GM19397 (cell line): ENCODE measurements around the gene RABGAP1.

Source experiments
- ATAC-seq: cut with Tn5 transposase; IDR thresholded peaks from one replicate; pipeline ENCODE4 v1.9.1; 2021; ENCODE audit warnings: mild to moderate bottlenecking, moderate library complexity; ENCODE audit not compliant: unreplicated experiment

The RABGAP1 gene

DNA sequence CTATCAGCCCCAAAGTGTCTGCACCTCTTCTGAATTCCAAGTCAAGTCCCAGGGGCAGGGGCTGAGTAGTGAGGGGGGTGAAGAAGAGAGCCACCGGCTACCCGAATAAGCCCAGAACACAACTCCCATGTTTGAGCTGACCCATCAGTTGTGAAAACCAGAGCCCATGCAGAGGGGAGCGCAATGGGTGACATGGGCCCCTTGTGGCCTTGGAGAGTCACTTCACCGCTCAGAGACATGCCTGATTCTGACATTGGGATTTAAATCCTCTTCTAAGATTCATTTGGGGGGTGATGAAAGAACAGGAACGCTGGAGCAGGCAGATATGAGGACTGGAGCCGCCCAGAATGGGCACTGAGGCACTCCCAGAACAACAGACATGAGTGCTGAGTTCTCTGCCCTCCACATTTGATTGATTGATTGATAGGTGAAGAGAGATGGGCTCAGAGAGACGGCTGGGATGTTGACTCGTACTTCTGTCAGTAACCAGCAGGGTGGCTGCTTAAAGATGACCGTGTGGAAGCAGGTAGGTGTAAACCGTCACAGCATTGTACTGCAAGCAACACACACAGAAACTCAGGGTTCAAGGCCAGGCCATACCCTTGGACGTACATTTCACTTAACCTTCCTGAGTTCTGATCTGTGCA is 166.9 kb downstream of the RABGAP1 start:
- no peak for ATAC-seq

DNA sequence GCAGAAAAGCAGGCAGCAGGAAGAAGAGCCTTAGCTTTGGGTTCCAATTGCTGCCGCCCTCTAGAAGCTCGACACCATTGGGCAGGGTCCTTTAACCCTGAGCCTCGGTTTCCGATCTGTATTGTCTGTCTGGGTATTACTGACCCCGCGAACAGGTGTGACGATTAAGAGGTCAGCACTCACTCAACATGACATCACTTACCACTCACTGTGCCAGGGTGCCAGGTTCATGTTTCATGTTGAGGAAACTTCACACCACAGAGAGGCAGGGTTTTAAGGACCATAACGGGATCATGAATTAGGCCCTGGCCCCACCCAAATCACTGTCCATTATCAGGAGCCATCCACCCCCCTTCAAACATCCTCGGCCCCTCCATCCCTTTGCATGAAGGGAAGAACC is 168.2 kb downstream of the RABGAP1 start:
- no peak for ATAC-seq

- ATAC-seq = no peak
Observed at GRCh38 chr9:123109540-123110279, 168.9 kb downstream of the RABGAP1 start.

GRCh38 chr9:123111427-123112014 is 170.7 kb downstream of the RABGAP1 start:
- no peak for ATAC-seq

DNA sequence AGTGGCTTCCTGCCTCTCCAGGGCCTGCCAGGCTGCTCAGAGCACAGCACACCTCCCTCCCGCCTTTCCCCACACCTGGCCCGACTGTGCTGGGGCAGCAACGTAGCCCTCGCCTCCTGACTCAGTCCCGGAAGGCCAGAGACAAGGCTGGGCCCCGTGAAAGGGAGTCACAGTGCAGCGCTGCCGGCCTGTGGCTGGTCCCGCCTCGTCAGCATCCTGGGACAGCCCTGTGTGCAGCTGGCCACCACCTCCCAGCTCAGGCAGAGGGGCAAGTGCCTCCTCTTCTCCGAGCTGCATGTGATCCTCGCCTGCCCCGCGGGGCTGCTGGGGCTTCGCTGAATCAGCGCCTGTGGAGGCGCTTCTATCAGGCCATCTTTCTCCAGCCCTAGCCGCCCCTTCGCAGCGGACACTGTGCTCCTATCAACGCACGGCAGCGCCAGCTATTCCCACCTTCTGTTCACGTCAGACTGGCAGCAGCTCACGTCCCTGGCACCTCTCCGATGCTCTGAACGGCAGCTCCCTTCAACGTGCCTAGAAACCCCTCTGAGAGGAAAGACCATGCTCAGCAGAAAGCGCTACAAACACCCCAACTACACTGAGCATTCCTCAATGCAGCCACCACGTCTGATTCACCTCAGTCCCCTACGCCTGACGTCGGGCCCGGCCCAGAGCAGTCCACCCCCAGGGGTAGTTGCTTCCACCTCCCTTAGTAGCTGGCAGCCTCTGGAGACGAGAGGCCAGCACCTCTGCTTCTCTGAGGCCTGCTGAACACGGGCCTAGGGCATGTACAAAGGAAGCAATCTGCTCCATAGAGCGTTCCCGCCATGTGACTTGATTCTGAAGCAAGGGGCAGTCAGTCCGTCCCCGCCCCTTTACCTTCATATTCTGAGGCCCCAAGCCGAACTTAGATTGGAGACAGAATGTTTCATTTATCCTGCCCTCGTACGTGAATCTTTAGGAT is 171.5 kb downstream of the RABGAP1 start:
- ATAC-seq = no peak

DNA sequence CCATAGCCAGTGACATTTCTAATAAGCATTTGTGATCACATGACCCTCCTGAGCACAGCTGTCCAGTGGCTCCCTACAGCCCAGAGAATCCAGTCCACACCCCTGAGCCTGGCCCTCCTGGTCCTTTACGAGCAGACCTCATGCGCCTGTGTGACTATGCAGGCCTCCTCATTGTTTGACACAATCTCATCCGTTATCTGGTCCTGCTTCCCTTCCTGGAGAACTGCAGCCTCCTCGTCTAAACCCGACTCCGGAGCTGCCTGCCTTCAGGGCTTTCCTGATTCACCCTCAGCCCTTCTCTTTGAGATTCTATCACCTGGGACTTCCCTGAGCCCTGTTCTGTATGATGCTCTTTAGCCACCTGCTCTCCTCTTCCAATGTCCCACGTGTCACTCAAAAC is 172.4 kb downstream of the RABGAP1 start:
- ATAC-seq = no peak

DNA sequence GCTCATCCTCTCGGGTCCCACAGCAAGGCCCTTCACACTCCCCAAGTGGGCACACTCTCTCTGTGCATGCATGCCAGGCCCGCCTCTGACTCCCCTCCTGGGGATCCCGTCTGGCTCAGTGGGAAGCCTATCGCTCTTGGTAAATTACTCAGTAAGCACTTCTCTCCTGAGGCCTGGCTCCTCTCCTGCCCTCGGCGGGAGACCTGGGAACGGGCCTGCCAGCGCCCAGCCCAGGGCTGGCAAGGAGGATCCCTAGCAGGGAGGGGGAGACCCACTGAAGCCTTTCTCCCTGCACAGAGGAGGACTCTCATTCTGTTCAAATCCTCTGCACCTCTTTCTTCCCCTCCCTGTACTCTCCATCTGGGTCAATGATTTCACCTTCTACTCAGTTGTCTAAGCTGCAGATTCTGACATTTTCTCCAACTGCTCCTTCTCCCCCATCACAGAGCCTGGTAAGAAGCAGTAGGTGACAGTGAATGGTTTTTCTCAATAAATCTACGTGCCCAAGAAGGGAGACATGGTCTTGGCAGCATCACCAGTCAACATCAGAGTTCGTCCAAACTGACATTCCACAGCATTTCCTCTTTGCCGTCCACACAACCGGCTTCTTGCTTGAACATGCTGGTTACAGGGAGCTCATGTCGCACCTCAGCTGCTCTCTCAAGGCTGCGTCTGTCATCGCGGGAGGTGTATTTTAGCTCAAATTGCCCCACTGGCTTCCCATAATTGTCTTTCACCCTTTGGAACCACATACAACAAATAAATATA is 174.5 kb downstream of the RABGAP1 start:
- no peak for ATAC-seq

DNA sequence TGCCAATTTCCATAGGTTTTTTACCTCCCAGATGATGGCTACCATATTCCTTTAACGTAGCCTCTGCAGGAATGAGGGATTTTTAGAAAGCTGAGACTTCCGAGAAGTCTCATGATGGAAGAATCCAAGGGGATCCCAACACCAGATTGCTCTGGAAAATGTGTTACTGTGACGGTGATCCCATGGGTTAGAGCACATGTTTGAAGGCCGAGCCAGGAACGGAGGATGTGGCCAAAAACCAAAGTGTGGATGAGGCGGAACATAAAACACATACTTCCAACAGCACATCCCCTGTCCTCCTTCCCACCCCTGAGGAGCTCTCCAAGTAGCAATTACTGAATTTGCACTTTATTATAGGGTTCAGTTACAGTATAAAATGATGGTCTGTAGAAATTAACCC is 175.2 kb downstream of the RABGAP1 start:
- no peak for ATAC-seq

DNA sequence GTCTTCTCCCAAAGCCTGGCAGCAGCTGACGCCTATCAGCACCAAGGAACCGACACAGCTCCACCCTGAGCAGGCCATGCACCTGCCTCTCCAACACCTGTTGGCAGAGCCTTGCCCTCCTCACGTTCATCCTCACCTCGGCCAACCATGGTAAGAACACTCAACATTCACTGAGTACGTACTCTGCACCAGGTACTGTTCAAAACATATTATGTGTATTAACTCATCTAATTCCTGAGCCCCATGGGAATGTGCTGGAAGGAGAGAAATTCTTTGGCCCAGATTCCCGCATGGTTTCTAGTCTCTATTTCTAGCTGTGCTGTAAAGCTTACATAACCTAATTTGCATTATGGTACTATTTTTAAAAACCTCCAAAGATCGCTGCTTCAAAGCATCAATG is 178.7 kb downstream of the RABGAP1 start:
- no peak for ATAC-seq

DNA sequence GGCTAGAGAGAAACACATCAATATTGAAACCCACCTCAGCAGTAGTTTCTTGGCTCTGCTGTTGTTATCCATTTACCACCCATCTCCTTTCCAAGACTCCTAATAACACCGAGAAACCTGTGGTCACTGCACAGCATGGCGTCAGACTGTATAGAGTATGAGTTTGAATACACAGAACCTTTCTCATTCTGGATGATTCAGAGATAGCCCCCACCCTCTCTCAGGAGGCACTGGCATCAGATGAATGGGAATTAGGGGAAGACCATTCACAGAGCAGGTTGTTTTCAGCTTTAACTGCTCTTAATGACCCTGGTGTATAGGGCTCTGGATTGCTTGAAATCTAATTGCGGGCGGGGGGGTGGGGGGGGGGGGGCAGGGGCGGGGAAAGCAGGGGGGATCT is 179.3 kb downstream of the RABGAP1 start:
- no peak for ATAC-seq

GRCh38 chr9:123120953-123121352 is 180.1 kb downstream of the RABGAP1 start:
- ATAC-seq = no peak

- no peak for ATAC-seq
Observed at GRCh38 chr9:123121457-123121856, 180.6 kb downstream of the RABGAP1 start.

DNA sequence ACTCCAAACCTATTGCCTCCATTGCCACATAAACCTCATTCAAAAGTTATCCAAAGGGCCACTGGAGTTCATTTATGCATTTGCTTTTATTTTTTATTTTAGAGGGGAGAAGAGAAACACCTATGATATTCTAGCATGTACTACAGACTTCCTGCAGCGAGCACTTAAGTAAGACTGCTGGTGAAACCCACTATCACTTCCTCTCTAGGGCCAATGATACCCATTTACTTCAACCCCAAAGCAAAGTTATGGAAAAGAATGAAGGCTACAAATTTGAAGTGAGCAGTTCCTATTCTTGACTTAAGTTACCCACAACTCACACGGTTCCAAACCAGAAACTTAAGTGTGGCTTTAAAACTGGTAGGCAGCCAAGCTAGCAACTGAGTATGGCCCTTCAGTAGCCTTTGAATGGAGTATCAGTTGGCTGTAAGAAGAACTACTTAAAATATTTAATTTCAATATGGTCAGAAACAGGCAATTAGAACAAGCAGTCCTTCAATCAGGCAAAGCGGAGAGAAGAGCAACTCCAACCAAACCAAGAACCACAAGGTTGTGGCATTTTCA is 186.8 kb downstream of the RABGAP1 start:
- ATAC-seq = no peak

GRCh38 chr9:123128591-123128990 is 187.8 kb downstream of the RABGAP1 start:
- ATAC-seq = no peak

DNA sequence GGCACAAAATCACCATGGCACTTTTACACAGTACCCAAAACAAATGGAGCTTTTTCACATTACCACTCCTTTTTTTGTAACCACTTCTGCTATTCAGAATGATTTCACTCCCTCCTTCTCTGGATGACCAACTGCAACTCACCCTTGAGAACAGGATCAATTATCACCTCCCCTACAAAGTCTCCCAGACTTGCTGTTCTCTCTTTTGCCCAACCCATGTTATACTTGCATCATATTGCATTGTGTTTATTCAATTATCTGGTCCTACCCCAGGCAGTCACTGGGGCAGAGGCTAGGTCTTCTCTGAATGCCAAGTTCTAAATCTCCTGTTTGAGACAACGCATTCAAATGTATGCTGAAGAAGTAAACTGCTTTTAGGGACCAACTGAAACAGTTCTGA is 188.6 kb downstream of the RABGAP1 start:
- ATAC-seq = no peak

DNA sequence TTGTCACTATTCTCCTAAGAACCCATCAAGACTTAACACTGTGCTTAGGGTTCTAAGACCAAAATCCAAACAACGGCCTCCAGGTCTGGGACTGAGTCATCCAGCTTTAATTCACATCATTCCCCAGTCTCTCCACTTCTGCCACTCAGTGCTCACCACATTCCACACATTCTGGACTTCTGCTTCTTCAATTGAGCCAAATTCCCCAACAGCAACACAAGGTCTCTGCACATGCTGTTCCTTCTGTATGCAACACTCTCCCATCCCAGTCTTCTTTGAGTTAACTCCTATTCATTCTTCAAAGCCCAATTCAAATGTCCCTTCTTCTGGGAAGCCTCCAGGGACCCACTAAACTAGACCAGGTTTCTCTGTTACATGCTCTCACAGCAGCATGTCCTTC is 190.4 kb downstream of the RABGAP1 start:
- ATAC-seq = no peak

GRCh38 chr9:123131993-123132392 is 191.2 kb downstream of the RABGAP1 start:
- ATAC-seq = no peak

DNA sequence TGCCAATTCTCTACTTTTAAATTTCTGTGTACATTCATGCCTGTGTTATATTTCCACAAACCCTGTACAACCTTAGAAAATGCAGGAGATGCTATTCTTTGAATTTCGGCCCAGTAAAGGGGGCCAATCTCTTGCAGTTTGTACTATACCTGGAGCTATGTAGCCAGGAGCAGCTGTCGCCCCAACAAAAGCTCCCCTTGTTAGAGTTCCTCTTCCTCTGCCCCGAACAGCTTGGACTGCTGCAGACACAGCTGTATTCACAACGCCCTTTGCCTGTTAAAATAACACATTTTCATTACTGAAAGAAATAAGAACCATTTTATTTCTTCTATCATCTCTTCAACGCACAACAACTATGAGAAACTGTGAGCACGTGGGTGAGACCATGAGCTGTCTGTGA is 191.9 kb downstream of the RABGAP1 start:
- ATAC-seq = no peak

DNA sequence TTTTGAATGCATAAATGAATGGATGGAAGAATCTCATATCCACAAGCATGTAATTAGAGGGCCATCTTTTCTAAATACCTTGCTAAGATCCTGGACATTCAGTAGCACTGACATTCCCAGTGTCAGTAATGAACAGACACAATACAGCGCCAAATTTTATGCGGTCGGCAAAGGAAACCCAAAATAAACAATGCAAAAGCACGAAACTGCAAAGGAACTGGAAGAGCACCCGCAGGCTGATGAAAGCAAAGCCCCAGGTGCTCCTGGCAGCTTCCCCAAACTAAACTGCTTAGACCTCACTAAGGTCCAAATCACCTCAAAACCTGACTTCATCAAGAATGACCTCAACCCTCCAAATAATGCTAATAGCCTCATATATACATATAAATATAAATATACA is 194.6 kb downstream of the RABGAP1 start:
- ATAC-seq = no peak

- ATAC-seq = no peak
Observed at GRCh38 chr9:123138163-123138562, 197.3 kb downstream of the RABGAP1 start.
